Loucy (cell line): ENCODE results near the gene GNPDA2.

ENCODE experiments used
- H2AFZ ChIP-seq: fragments of 200-600 bp; sonication (generic); 2 replicates; pipeline ENCODE4 v1.6.0; 2016; ENCODE audit warnings: antibody characterized with exemption, mild to moderate bottlenecking, low read length, moderate library complexity
- H3F3A ChIP-seq: fragments of 200-600 bp; 2 replicates; pipeline ENCODE4 v1.6.0; 2016; ENCODE audit warnings: antibody characterized with exemption, low read depth, mild to moderate bottlenecking
- H3K27me3 ChIP-seq: fragments of 200-600 bp; sonication (generic); 2 replicates; pipeline ENCODE4 v1.6.1; 2014; ENCODE audit warnings: low read length, mild to moderate bottlenecking; ENCODE audit not compliant: insufficient read depth, poor library complexity, severe bottlenecking
- H3K36me3 ChIP-seq: fragments of 200-600 bp; sonication (generic); 2 replicates; pipeline ENCODE4 v1.6.1; 2016; ENCODE audit warnings: low read length; ENCODE audit not compliant: insufficient read depth
- H3K4me1 ChIP-seq: fragments of 200-600 bp; sonication (generic); 2 replicates; pipeline ENCODE4 v1.5.1; 2014; ENCODE audit warnings: low read length, mild to moderate bottlenecking; ENCODE audit not compliant: insufficient read depth, poor library complexity, severe bottlenecking
- H3K4me2 ChIP-seq: fragments of 200-600 bp; sonication (generic); 2 replicates; pipeline ENCODE4 v1.6.0; 2014; ENCODE audit warnings: antibody characterized with exemption, low read length, low read depth, mild to moderate bottlenecking; ENCODE audit not compliant: poor library complexity, severe bottlenecking
- H3K4me3 ChIP-seq: fragments of 200-600 bp; sonication (generic); 2 replicates; pipeline ENCODE4 v1.5.1; 2014; ENCODE audit warnings: low read length, mild to moderate bottlenecking, mixed read lengths; ENCODE audit not compliant: poor library complexity, severe bottlenecking
- H3K79me2 ChIP-seq: fragments of 200-600 bp; sonication (generic); 2 replicates; pipeline ENCODE4 v1.6.1; 2014; ENCODE audit warnings: low read length; ENCODE audit not compliant: insufficient read depth
- H3K9ac ChIP-seq: fragments of 200-600 bp; sonication (generic); 2 replicates; pipeline ENCODE4 v1.6.0; 2014; ENCODE audit warnings: mild to moderate bottlenecking, low read depth, low read length, moderate library complexity; ENCODE audit not compliant: poor library complexity, severe bottlenecking
- H3K9me2 ChIP-seq: fragments of 200-600 bp; sonication (generic); replicated peaks from 2 replicates; pipeline ENCODE4 v1.6.1; 2016; ENCODE audit warnings: low read depth, low read length, mixed read lengths
- H3K9me3 ChIP-seq: fragments of 200-600 bp; sonication (generic); 2 replicates; pipeline ENCODE4 v1.6.1; 2014; ENCODE audit warnings: mild to moderate bottlenecking, antibody characterized with exemption, low read length, low read depth; ENCODE audit not compliant: insufficient read depth
- H4K20me1 ChIP-seq: fragments of 200-600 bp; sonication (generic); 2 replicates; pipeline ENCODE4 v1.6.0; 2014; ENCODE audit warnings: antibody characterized with exemption, low read length, mild to moderate bottlenecking; ENCODE audit not compliant: insufficient read depth, poor library complexity, severe bottlenecking
- EZH2phosphoT487 ChIP-seq: fragments of 200-600 bp; IDR thresholded peaks from 2 replicates; pipeline ENCODE4 v1.6.1; 2018; ENCODE audit warnings: antibody characterized with exemption, mild to moderate bottlenecking, moderate library complexity, borderline replicate concordance
- TF ChIP-seq, protein P1 (sequence below): fragments of 200-600 bp; sonication (generic); conservative IDR thresholded peaks from 2 replicates; pipeline ENCODE4 v1.5.1; 2014; ENCODE audit warnings: mild to moderate bottlenecking, antibody characterized with exemption, low read length

GNPDA2 gene

DNA sequence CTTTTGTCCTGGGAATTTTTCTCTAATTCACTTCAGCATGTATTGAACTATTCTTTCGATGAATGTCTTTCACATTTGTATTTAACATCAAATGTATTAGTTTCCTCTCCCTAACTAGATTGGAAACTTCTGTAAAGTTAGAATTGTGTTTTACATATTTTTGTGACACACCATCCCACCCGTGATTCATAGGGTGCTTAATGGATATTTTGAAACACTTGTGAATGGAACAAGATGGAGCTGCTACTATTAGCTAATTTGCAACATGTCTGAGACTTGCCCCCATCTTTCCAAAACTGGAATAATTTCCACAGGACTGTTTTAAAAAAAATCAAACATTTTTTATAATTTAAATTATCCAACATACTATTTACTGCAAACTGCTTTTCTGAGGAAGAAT is 30.2 kb upstream of the GNPDA2 start:
- no peaks in the 10 kb centered on the region for H3K79me2 ChIP-seq
- H3K4me1 ChIP-seq, result no peaks in the 10 kb centered on the region
- TF ChIP-seq, protein P1, sequence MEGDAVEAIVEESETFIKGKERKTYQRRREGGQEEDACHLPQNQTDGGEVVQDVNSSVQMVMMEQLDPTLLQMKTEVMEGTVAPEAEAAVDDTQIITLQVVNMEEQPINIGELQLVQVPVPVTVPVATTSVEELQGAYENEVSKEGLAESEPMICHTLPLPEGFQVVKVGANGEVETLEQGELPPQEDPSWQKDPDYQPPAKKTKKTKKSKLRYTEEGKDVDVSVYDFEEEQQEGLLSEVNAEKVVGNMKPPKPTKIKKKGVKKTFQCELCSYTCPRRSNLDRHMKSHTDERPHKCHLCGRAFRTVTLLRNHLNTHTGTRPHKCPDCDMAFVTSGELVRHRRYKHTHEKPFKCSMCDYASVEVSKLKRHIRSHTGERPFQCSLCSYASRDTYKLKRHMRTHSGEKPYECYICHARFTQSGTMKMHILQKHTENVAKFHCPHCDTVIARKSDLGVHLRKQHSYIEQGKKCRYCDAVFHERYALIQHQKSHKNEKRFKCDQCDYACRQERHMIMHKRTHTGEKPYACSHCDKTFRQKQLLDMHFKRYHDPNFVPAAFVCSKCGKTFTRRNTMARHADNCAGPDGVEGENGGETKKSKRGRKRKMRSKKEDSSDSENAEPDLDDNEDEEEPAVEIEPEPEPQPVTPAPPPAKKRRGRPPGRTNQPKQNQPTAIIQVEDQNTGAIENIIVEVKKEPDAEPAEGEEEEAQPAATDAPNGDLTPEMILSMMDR, result no peak
- TF ChIP-seq EZH2phosphoT487, result no peak
- no peaks in the 10 kb centered on the region for H3K9me3 ChIP-seq
- no peaks in the 10 kb centered on the region for H3K9me2 ChIP-seq
- no peak overlapping the region for H3K4me3 ChIP-seq
- H3K27me3 ChIP-seq, result no peaks in the 10 kb centered on the region
- H3K4me2 ChIP-seq, result no peak overlapping the region
- no peaks in the 10 kb centered on the region for H4K20me1 ChIP-seq
- no peak overlapping the region for H3K9ac ChIP-seq
- no peaks in the 10 kb centered on the region for H3F3A ChIP-seq
- H2AFZ ChIP-seq, result no peak overlapping the region
- no peaks in the 10 kb centered on the region for H3K36me3 ChIP-seq

DNA sequence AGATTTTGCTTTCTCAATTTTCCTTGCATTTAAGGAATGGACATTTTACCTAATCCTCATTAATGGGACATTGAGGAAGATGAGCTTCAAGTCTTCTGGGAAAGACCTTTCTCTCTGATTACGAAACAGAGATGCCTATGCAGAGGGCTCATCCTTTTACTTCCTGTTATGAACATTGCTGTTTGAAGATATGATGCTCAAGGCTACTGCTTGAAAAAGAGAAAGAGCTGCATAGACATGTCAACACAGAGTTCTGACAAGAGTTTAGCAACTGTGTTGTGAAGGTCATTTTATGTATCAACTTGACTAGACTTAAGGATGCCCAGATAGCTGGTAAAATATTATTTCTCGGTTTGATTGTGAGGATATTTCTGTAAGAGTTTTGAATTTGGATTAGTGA is 13.8 kb upstream of the GNPDA2 start:
- no peaks in the 10 kb centered on the region for H4K20me1 ChIP-seq
- no peaks in the 10 kb centered on the region for H3K4me1 ChIP-seq
- H3F3A ChIP-seq, result no peaks in the 10 kb centered on the region
- peaks cover 8% of the 10 kb centered on the region for H3K27me3 ChIP-seq
- H2AFZ ChIP-seq, result no peak overlapping the region
- no peaks in the 10 kb centered on the region for H3K9me2 ChIP-seq
- H3K9me3 ChIP-seq, result no peaks in the 10 kb centered on the region
- H3K36me3 ChIP-seq, result no peaks in the 10 kb centered on the region
- H3K4me3 ChIP-seq, result no peak overlapping the region
- H3K4me2 ChIP-seq, result no peak overlapping the region
- H3K9ac ChIP-seq, result no peak overlapping the region
- TF ChIP-seq EZH2phosphoT487, result no peak
- TF ChIP-seq, protein P1, result no peak
- H3K79me2 ChIP-seq, result no peaks in the 10 kb centered on the region

DNA sequence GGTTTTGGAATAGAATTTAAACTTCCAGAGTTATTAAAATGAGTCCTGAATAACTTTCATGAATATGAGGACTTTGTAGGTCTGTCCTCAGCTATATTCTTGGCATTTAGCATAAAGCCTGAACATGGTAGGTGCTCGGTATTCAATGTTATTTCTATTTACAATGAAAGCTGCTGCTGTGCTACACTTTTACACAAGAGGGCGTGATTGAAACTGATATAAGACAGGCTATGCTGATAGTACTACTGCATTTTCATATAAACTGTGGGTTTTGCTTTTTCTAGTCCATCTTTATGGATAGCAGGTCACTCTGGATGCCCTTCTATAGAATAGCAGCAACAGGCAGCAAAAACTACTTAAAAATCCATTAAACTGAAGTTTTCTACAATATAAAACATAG is 12.3 kb upstream of the GNPDA2 start:
- Histone ChIP-seq H3K79me2 (no peaks in the 10 kb centered on the region), H3F3A (no peaks in the 10 kb centered on the region), H2AFZ (no peak overlapping the region), H3K9me2 (no peaks in the 10 kb centered on the region), H3K9ac (no peak overlapping the region), H3K4me3 (no peak overlapping the region), H3K4me2 (no peak overlapping the region), H3K27me3 (peaks cover 24% of the 10 kb centered on the region), H3K9me3 (no peaks in the 10 kb centered on the region), H4K20me1 (no peaks in the 10 kb centered on the region), H3K4me1 (no peaks in the 10 kb centered on the region), H3K36me3 (no peaks in the 10 kb centered on the region)
- no peak for TF ChIP-seq EZH2phosphoT487
- TF ChIP-seq, protein P1, result peak; percentile 73
